SK-N-SH (cell line): ENCODE results near the gene CDK5RAP2. TPM values are rescaled to one million over a fixed set of nuclear protein-coding genes. Genes with fewer than 3 reads are reported as not detected.

Experiments
- CTCF ChIA-PET: fragments of 300-600, 350-600 bp; formaldehyde crosslinking; extraction: SDS; loops from one replicate; lab custom pipeline; 2021; lab: Yijun Ruan, JAX
- POLR2A ChIA-PET: fragments of 350-600 bp; sonication (Branson Sonifier 250); formaldehyde crosslinking; extraction: SDS; loops from one replicate; lab custom pipeline; 2020; ENCODE audit warnings: antibody characterized with exemption, inconsistent platforms; lab: Yijun Ruan, JAX
- DNase-seq: peaks from one replicate; pipeline ENCODE4 v3.0.0; 2012
- H2AFZ ChIP-seq: fragments of 200-600 bp; sonication (generic); 2 replicates; pipeline ENCODE4 v1.8.1; 2016; ENCODE audit warnings: antibody characterized with exemption, mild to moderate bottlenecking, low read depth
- H3F3A ChIP-seq: fragments of 200-600 bp; sonication (generic); replicated peaks from 2 replicates; pipeline ENCODE3; 2016; ENCODE audit warnings: antibody characterized with exemption, mild to moderate bottlenecking; ENCODE audit not compliant: insufficient read depth
- H3K27ac ChIP-seq, 2 experiments: fragments of 200-500 bp in 1 of 2; fragments of 200-600 bp in 1 of 2; sonication (Bioruptor generic) in 1 of 2; sonication (generic), shearing (Covaris generic) in 1 of 2; 2 replicates each; pipeline versions ENCODE4 v1.5.1 to v1.6.1; 2014 to 2016; ENCODE audit warnings: low read depth in 2 of 2, inconsistent platforms in 1 of 2, low read length in 1 of 2, mild to moderate bottlenecking in 1 of 2, mixed read lengths in 1 of 2
- H3K27me3 ChIP-seq: fragments of 200-600 bp; sonication (generic), shearing (Covaris generic); 2 replicates; pipeline ENCODE4 v1.6.1; 2016; ENCODE audit warnings: mixed run types; ENCODE audit not compliant: insufficient read depth
- H3K36me3 ChIP-seq, 2 experiments: fragments of 200-500 bp in 1 of 2; fragments of 200-600 bp in 1 of 2; sonication (Bioruptor generic) in 1 of 2; sonication (generic) in 1 of 2; replicated peaks in 1 of 2; 2 replicates each; pipeline versions ENCODE3 to v1.5.1; 2014 to 2016; ENCODE audit warnings: low read length in 1 of 2, mild to moderate bottlenecking in 1 of 2; ENCODE audit not compliant: insufficient read depth in 2 of 2, control insufficient read depth in 1 of 2
- H3K4me1 ChIP-seq, 2 experiments: fragments of 200-500 bp in 1 of 2; fragments of 200-600 bp in 1 of 2; sonication (Bioruptor generic) in 1 of 2; sonication (generic), shearing (Covaris generic) in 1 of 2; 2 replicates each; pipeline versions ENCODE4 v1.5.1 to v1.6.1; 2014 to 2016; ENCODE audit warnings: low read depth in 1 of 2, low read length in 1 of 2, mixed run types in 1 of 2; ENCODE audit not compliant: insufficient read depth in 2 of 2, control insufficient read depth in 1 of 2
- H3K4me2 ChIP-seq: fragments of 200-600 bp; sonication (generic), shearing (Covaris generic); 2 replicates; pipeline ENCODE4 v1.6.1; 2017; ENCODE audit warnings: mixed run types
- H3K4me3 ChIP-seq, 2 experiments: fragments of 200-500 bp in 1 of 2; fragments of 200-600 bp in 1 of 2; sonication (Bioruptor generic) in 1 of 2; sonication (generic), shearing (Covaris generic) in 1 of 2; 2 replicates each; pipeline versions ENCODE4 v1.5.1 to v1.8.1; 2014 to 2016; ENCODE audit warnings: low read depth in 2 of 2, inconsistent platforms in 1 of 2, low read length in 1 of 2, mild to moderate bottlenecking in 1 of 2, mixed read lengths in 1 of 2, moderate library complexity in 1 of 2
- H3K79me2 ChIP-seq: fragments of 200-600 bp; sonication (generic); 2 replicates; pipeline ENCODE4 v1.8.1; 2017; ENCODE audit warnings: mild to moderate bottlenecking; ENCODE audit not compliant: insufficient read depth
- H3K9ac ChIP-seq: fragments of 200-600 bp; sonication (generic); 2 replicates; pipeline ENCODE4 v1.6.1; 2017; ENCODE audit warnings: mixed run types
- H3K9me2 ChIP-seq: fragments of 200-600 bp; sonication (generic); 2 replicates; pipeline ENCODE4 v1.6.1; 2017; ENCODE audit warnings: mixed run types
- H3K9me3 ChIP-seq: fragments of 200-600 bp; sonication (generic); 2 replicates; pipeline ENCODE4 v1.6.1; 2017; ENCODE audit warnings: mixed run types, mild to moderate bottlenecking, moderate library complexity
- H4K20me1 ChIP-seq: fragments of 200-600 bp; sonication (generic); 2 replicates; pipeline ENCODE4 v1.6.1; 2017; ENCODE audit warnings: mild to moderate bottlenecking, mixed run types; ENCODE audit not compliant: insufficient read depth
- ELF1 ChIP-seq: IDR thresholded peaks from 2 replicates; pipeline ENCODE4 v1.4.0; 2012
- FOXJ3 ChIP-seq: sonication (generic); formaldehyde crosslinking; IDR thresholded peaks from 2 replicates; pipeline ENCODE4 v1.5.1; 2020; ENCODE audit warnings: mild to moderate bottlenecking, missing genetic modification reagents
- FOXM1 ChIP-seq: IDR thresholded peaks from 2 replicates; pipeline ENCODE4 v1.4.0; 2012; ENCODE audit warnings: low read depth, mild to moderate bottlenecking
- JUND ChIP-seq: IDR thresholded peaks from 2 replicates; pipeline ENCODE4 v1.4.0; 2012
- MEF2A ChIP-seq: IDR thresholded peaks from 2 replicates; pipeline ENCODE4 v1.4.0; 2012; ENCODE audit warnings: low read depth, borderline replicate concordance
- NFIC ChIP-seq: IDR thresholded peaks from 2 replicates; pipeline ENCODE4 v1.4.0; 2012; ENCODE audit warnings: borderline replicate concordance
- NRF1 ChIP-seq: IDR thresholded peaks from 2 replicates; pipeline ENCODE4 v1.6.1; 2012; ENCODE audit warnings: low read depth, mild to moderate bottlenecking, low read length
- POLR2AphosphoS5 ChIP-seq: IDR thresholded peaks from 2 replicates; pipeline ENCODE4 v1.6.1; 2012; ENCODE audit warnings: low read depth, low read length
- RFX5 ChIP-seq: IDR thresholded peaks from 2 replicates; pipeline ENCODE4 v1.6.1; 2012; ENCODE audit warnings: mild to moderate bottlenecking, improper control_type of control experiment, low read length
- RXRA ChIP-seq: IDR thresholded peaks from 2 replicates; pipeline ENCODE4 v1.4.0; 2012; ENCODE audit warnings: low read depth, mild to moderate bottlenecking, borderline replicate concordance
- TAF1 ChIP-seq: IDR thresholded peaks from 2 replicates; pipeline ENCODE4 v1.6.1; 2012; ENCODE audit warnings: low read depth, mild to moderate bottlenecking, low read length, moderate library complexity, borderline replicate concordance
- TEAD4 ChIP-seq: IDR thresholded peaks from 2 replicates; pipeline ENCODE4 v1.4.0; 2012; ENCODE audit warnings: mild to moderate bottlenecking, borderline replicate concordance; ENCODE audit not compliant: insufficient read depth
- YY1 ChIP-seq: IDR thresholded peaks from 2 replicates; pipeline ENCODE4 v1.4.0; 2012; ENCODE audit warnings: low read depth, mild to moderate bottlenecking
- WGBS: methylation state at CpG from one replicate; pipeline ENCODE4 v1.1.6; 2017; ENCODE audit warnings: low lambda C conversion rate; 5-methylcytosine and 5-hydroxymethylcytosine counted together
- polyA plus RNA-seq, 3 experiments: library from polyadenylated mRNA; depleted of rRNA; stranded (reverse); fragments of >200 nt; gene quantifications; 2 replicates each; pipeline ENCODE4 v1.2.3, GENCODE V29; 2012
- TF ChIP-seq, protein P1 (sequence below): IDR thresholded peaks from 2 replicates; pipeline ENCODE4 v1.4.0; 2012; ENCODE audit warnings: low read depth, borderline replicate concordance
- TF ChIP-seq, protein P2 (sequence below): fragments of 150-350 bp; IDR thresholded peaks from 2 replicates; pipeline ENCODE4 v1.6.1; 2016; ENCODE audit warnings: mild to moderate bottlenecking, low read depth, low read length
- TF ChIP-seq, protein P3 (sequence below): fragments of 150-350 bp; IDR thresholded peaks from 2 replicates; pipeline ENCODE4 v1.6.1; 2017; ENCODE audit warnings: antibody characterized with exemption, low read length, low read depth, borderline replicate concordance
- TF ChIP-seq, protein P4 (sequence below): IDR thresholded peaks from 2 replicates; pipeline ENCODE4 v1.4.0; 2012; ENCODE audit warnings: low read depth, borderline replicate concordance

CDK5RAP2 gene
- polyA plus RNA-seq, 1 of the 3 experiments (the other 2 are of a cell fraction): 20.7 TPM

DNA sequence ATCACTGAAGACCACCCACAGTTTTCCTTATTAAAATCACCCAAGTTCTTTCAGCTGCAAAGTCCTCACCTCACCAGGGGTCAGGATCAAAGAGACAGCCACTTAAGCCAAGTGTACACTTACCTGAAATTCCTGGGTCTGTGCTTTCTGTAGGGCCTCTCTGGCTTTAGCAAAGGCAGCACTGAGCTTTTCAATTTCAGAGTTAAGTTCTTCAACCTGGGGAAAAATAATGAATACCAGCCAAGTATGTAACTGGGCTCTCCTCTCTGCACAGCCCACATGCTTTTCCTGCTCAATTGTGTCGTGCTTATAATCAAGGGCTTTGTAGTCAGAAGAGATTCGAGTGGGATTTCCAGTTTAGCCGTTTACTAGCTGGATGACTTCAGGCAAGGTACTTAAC is 55.1 kb downstream of the CDK5RAP2 start (continued):
- TF ChIP-seq, protein P1, sequence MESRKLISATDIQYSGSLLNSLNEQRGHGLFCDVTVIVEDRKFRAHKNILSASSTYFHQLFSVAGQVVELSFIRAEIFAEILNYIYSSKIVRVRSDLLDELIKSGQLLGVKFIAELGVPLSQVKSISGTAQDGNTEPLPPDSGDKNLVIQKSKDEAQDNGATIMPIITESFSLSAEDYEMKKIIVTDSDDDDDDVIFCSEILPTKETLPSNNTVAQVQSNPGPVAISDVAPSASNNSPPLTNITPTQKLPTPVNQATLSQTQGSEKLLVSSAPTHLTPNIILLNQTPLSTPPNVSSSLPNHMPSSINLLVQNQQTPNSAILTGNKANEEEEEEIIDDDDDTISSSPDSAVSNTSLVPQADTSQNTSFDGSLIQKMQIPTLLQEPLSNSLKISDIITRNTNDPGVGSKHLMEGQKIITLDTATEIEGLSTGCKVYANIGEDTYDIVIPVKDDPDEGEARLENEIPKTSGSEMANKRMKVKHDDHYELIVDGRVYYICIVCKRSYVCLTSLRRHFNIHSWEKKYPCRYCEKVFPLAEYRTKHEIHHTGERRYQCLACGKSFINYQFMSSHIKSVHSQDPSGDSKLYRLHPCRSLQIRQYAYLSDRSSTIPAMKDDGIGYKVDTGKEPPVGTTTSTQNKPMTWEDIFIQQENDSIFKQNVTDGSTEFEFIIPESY: no peak
- TF ChIP-seq ELF1 (no peak), FOXM1 (no peak), TEAD4 (no peak), NRF1 (no peak)

DNA sequence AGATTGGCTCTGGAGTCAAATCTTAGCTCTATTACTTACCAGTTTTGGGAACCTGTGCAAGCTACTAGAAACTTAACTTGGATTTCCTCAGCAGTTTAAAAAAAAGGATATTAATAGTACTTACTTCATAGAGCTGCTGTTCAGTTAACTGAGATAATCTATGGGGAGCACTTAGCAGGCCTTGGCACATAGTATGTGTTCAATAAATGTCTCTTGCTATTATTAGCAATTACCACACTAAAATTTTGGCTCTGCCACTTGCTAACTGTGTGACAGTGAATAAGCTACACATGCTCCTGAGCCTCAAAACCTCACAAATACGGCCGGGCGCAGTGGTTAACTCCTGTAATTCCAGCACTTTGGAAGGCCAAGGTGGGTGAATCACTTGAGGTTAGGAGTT is 55.9 kb downstream of the CDK5RAP2 start:
- CTCF ChIA-PET: interaction anchor here (1.1 kb wide), 1 partner anchor 47 kb away, joined by 3 read pairs; no protein-coding TSS in a partner anchor
- Histone ChIP-seq H3K9me3 (no peaks in the 10 kb centered on the region), H3K9me2 (no peaks in the 10 kb centered on the region), H3K4me1 (no peaks in the 10 kb centered on the region), H3K27me3 (no peaks in the 10 kb centered on the region), H3K79me2 (no peaks in the 10 kb centered on the region), H3K4me2 (no peak overlapping the region), H3F3A (no peaks in the 10 kb centered on the region), H3K36me3 (peaks cover 54 to 55% of the 10 kb centered on the region in 2 experiments), H3K4me3 (no peak overlapping the region), H3K27ac (no peak overlapping the region), H2AFZ (no peak overlapping the region), H3K9ac (no peak overlapping the region), H4K20me1 (no peaks in the 10 kb centered on the region)
- 96% methylated on average over 3 of the region's 3 CpGs for WGBS
- no peak for DNase-seq
- POLR2A ChIA-PET: no interaction called here
- TF ChIP-seq FOXJ3 (no peak), RFX5 (no peak)
- TF ChIP-seq, protein P2, sequence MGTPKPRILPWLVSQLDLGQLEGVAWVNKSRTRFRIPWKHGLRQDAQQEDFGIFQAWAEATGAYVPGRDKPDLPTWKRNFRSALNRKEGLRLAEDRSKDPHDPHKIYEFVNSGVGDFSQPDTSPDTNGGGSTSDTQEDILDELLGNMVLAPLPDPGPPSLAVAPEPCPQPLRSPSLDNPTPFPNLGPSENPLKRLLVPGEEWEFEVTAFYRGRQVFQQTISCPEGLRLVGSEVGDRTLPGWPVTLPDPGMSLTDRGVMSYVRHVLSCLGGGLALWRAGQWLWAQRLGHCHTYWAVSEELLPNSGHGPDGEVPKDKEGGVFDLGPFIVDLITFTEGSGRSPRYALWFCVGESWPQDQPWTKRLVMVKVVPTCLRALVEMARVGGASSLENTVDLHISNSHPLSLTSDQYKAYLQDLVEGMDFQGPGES: no peak
- TF ChIP-seq, protein P3, sequence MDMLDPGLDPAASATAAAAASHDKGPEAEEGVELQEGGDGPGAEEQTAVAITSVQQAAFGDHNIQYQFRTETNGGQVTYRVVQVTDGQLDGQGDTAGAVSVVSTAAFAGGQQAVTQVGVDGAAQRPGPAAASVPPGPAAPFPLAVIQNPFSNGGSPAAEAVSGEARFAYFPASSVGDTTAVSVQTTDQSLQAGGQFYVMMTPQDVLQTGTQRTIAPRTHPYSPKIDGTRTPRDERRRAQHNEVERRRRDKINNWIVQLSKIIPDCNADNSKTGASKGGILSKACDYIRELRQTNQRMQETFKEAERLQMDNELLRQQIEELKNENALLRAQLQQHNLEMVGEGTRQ: no peak
- TF ChIP-seq, protein P4, sequence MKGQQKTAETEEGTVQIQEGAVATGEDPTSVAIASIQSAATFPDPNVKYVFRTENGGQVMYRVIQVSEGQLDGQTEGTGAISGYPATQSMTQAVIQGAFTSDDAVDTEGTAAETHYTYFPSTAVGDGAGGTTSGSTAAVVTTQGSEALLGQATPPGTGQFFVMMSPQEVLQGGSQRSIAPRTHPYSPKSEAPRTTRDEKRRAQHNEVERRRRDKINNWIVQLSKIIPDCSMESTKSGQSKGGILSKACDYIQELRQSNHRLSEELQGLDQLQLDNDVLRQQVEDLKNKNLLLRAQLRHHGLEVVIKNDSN: no peak

DNA sequence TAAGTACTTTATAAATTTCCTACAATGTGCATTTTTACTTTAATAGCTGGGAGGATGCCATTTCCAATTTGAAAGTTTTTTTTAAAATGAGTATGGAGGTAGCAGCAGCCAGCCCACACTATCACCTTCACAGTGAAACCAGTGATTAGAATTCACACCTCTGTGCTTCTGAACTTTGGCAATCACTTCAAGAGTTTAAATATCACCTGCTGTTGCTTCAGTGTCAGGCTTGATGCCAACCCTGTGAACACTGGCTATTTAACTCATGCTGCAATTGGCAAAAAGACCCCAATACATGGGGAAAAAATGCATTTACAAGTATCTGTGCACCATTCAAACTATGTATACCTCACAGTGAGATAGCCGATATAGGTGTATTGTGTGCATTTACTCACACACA is 57.4 kb downstream of the CDK5RAP2 start:
- H4K20me1 ChIP-seq: no peaks in the 10 kb centered on the region
- peaks cover 2% of the 10 kb centered on the region for H3F3A ChIP-seq
- H3K27me3 ChIP-seq: no peaks in the 10 kb centered on the region
- 100% methylated on average over 1 of the region's 1 CpG for WGBS
- H3K9me3 ChIP-seq: no peaks in the 10 kb centered on the region
- no peak overlapping the region for H2AFZ ChIP-seq
- H3K9ac ChIP-seq: no peak overlapping the region
- H3K9me2 ChIP-seq: no peaks in the 10 kb centered on the region
- peaks cover 39 to 62% of the 10 kb centered on the region in 2 experiments for H3K36me3 ChIP-seq
- H3K4me1 ChIP-seq: no peaks in the 10 kb centered on the region
- H3K4me3 ChIP-seq: no peak overlapping the region
- H3K27ac ChIP-seq: no peak overlapping the region
- H3K79me2 ChIP-seq: no peaks in the 10 kb centered on the region
- DNase-seq: no peak
- ChIA-PET CTCF (no interaction called here), POLR2A (no interaction called here)
- H3K4me2 ChIP-seq: no peak overlapping the region
- TF ChIP-seq FOXJ3 (no peak), JUND (no peak), POLR2AphosphoS5 (no peak), RFX5 (no peak), MEF2A (no peak), RXRA (no peak), NFIC (no peak), YY1 (no peak), ELF1 (no peak), TAF1 (no peak)
- TF ChIP-seq, protein P1: no peak
- TF ChIP-seq, protein P2: no peak
